C4-2B (cell line): ENCODE results near the gene USP49.

ENCODE experiments used
- CTCF ChIP-seq: fragments of 450-650 bp; conservative IDR thresholded peaks from 2 replicates; pipeline ENCODE4 v1.5.1; 2017; ENCODE audit warnings: mild to moderate bottlenecking
- ZFX ChIP-seq: fragments of 450-650 bp; IDR thresholded peaks from 2 replicates; pipeline ENCODE4 v1.6.1; 2017

DNA sequence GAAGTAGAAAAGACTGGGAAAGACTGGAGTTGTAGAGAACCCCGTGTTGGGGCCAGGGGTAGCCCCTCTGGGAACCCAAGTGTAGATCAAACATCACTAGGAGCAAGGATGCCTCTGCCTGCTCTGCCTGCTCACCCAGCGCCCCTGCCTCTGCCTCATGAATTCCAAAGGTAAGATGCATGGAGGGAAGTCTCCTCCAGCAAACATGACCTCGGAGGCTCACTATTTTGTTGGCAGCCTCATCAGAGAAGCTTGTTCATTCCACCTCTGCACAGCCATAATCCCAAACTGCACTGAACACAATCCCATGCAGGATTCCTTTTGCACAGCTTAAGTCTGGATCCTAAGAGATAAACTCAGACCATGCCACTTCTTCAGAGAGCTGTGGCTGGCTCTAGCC, 120.3 kb downstream of the USP49 start:
- TF ChIP-seq CTCF: no peak
- TF ChIP-seq ZFX: no peak
